NCI-H1694 (cell line): ENCODE data around the gene FIBCD1.

Source experiments
- DNase-seq: peaks from one replicate; lab custom pipeline; 2025; lab: John Stamatoyannopoulos, UW

The FIBCD1 gene, protein sequence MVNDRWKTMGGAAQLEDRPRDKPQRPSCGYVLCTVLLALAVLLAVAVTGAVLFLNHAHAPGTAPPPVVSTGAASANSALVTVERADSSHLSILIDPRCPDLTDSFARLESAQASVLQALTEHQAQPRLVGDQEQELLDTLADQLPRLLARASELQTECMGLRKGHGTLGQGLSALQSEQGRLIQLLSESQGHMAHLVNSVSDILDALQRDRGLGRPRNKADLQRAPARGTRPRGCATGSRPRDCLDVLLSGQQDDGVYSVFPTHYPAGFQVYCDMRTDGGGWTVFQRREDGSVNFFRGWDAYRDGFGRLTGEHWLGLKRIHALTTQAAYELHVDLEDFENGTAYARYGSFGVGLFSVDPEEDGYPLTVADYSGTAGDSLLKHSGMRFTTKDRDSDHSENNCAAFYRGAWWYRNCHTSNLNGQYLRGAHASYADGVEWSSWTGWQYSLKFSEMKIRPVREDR

DNA sequence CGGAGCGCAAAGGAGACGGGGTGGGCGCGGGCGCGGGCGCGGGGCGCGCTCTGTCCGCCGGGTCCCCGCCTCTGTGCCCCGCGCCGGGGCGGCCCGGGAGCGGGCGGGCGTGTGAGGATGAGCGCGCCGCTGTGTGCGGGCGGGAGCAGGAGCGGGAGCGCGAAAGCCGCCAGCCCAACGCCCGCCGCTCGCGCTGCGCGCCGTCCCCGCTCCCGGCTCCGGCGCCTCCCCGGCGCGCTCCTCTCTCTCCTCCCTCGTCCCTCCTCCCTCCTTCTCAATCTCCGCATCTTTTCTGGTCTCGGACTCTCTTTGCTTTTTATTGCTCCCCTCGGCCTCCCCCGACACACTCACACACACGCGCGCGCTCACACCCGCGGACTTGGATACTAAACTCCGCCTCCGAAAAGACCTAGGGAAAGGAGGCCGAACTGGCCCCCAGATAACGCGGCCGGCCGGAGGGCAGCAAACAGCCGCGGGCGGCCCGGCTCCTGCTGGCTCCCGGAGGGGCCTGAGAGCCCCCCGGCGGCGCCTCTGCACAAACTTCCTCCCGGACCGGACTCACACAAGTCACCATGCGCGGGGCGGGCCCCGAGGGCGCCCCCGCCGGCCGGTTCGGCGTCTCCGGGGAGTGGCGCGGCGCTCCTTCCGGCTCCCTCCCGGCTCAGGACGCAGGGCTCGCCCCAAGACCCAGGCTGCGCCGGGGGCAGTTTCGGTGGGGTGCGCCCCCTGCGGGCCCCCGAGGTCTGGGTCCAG, at the start of gene FIBCD1:
Gene FIBCD1, minus strand, starts transcription at position 596 of the 753 bp plus-strand sequence. CDS start 640 bp downstream, outside the sequence.
- DNase-seq = no peak

DNA sequence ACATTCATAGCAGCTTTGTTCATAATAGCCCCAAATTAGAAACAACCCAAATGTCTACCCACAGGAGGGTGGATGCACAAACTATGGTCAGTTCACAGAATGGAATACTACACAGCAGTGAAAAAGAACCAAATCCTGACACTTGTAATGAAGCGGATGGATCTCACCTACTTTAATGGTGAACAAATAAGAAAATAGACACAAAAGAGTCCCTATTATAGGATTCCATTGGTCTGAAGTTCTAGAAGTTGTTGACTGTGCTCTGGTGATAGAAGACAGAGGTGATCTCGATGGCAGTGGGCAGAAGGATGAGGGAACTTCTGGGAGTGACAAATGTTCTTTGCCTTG, 49.3 kb upstream of the FIBCD1 start:
- DNase-seq = no peak

DNA sequence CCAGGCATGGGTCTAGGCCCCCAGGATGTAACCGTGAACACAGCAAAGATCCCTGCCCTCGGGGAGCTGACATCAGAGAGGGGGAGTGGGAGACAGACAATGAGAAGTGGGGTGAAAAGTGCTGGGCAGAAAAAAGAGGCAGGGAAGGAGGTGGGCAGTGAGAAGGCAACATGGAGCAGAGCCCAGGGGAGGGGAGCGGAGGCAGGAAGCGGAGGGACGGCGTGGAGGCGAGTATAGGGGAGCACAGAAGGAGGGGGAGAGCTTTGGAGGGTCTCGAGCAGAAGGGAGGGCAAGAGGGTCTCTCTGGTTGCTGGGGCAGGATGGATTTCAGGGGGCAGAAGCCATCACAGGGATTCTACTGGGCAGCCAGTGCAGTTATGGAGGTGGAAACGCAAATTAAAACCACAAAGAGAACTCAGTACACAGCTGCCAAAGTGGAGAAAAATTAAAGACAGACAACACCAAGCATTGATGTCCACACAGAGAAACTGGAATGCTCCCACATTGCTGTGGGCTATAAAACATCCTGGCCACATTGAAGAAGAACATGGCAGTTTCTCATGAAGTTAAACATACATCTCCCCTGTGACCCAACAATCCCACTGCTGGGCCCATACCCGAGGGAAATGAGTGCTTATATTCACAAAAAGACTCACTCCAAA, 48.8 kb upstream of the FIBCD1 start:
- no peak for DNase-seq

DNA sequence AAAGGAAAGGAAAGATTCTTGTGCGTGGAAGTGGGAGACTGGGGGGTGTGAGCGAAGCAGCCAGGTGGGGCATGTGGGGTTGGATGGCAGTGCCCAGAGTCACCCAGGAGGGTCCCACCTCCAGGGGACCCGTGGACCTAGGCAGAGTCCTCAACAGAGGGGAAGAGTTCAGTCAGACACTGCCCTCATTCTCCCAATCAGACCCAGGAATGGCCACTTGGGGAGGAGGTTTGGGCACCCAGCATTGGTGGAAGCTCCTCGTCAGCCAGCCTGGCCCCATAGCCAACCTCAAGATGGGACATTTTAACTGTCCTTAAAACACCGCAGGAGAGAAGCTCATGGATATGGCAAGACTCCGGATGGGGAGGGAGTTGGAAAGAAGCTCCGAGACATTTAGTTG, 48.0 kb upstream of the FIBCD1 start:
- DNase-seq = no peak

DNA sequence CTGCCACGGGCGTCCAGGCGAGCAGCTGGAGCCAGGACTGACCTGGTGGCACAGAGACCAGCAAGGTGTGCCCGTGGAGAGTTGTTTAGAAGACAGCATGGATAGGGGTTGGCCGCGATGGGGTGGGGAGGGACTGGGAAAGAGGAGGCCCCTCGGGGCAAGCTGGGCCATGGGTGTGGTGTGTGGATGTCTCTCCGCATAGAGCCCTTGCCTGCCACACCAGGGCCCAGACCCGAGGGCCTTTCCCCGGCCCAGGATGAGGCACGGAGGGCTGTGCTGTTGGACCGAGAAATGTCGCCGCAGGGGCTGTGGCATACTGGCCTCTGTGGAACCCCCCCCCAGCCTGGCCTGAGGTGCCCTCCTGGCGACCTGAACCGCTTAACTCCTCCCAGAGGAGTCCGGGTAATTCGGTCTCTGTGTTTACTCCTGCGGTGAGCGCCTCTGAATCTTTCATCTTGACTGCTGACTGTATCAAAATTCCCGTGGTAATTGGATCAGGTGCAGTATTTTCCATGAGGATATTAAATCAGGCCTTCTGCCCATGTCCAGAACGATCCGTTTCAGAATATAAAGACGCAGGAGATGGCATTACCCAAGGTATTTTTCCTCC, 47.4 kb upstream of the FIBCD1 start:
- no peak for DNase-seq

DNA sequence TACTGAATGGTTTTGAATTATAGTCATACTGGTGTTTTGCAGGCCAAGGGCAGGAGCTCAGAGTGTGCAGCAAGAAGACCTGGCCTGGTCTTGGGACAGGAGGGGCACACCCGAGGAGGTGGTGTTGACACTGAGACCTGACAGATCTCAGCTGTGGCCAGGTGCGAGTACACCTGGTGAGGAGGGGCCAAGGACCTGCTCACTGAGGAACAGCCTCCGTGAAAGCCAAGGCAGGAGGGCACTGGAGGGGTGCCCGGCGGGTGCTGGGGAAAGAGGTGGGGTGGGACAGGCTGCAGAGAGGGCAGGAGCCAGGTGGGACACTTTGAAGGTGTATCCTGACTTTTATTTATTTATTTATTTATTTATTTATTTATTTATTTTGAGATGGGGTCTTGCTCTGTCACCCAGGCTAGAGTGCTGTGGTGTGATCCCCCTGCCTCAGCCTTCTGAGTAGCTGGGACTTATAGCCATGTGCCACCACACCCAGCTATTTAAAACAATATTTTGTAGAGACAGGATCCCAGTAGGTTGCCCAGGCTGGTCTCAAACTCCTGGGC, 46.6 kb upstream of the FIBCD1 start:
- no peak for DNase-seq

DNA sequence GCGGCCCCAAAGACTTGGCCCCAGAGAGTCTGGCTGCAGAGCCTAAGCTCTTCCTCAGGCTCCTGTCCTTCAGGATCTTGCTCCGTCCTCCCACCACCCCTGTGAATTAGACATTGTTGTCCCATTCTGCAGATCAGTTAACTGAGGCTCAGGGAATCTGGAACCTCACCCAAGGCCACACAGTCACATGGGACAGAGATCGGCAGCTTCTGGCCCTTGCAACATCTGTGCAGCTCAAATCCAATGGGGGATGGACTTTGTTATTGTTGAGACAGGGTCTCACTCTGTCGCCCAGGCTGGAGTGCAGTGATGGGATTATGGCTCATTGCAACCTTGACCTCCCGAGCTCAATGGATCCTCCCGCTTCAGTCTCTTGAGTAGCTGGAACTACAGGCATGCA, 46.0 kb upstream of the FIBCD1 start:
- DNase-seq = no peak

DNA sequence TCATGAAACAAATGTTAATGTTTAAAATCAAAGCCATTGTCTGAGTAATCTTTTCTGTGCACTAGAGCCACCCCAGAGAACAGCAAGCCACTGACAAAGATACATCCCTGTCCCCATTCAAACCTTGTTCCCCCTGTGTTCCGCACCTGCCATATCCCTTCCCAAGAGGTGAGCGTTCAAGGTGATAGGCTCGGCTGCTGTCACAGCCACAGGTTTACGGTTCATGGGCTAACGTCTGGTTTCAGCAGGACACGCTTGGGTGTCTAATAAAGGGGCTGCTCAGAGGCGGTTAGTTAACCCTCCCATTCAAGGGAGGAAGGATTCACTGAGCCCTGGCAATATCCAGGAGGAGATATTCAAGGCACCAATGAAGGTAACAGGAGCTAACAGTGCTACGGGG, 45.5 kb upstream of the FIBCD1 start:
- no peak for DNase-seq

DNA sequence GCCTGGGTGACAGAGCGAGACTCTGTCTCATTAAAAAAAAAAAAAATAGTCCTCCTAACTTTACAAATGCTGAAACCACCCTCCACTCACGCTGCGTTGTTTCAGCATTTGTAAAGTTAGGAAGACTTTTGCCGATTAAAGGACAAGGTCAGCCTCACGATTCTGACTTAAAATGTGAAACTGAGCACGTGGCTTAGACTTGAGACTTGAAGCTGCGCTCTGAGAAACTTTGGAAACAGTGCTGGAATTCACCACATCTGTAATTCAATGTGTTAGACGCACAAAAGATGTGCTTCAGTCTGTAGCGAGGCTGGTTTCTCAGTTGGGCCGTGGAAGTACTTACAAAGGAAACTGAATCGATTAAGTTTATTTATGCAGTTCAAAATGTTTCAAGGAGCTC, 44.9 kb upstream of the FIBCD1 start:
- DNase-seq = no peak

DNA sequence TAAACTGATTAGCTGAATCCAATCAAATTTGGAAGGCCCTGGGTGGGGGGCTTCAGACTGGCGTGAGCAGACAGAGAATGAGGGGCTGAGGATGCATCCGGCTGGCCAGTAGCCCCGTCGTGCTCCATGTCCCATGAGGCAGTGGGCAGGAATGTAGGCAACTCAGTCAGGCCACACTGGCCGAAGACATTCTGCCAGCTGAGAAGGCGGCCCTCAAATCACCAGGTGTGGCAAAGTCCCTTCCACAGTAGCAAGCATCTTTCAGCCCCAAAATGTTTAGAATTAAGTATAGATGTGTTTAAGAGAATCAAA, 44.3 kb upstream of the FIBCD1 start:
- no peak for DNase-seq

DNA sequence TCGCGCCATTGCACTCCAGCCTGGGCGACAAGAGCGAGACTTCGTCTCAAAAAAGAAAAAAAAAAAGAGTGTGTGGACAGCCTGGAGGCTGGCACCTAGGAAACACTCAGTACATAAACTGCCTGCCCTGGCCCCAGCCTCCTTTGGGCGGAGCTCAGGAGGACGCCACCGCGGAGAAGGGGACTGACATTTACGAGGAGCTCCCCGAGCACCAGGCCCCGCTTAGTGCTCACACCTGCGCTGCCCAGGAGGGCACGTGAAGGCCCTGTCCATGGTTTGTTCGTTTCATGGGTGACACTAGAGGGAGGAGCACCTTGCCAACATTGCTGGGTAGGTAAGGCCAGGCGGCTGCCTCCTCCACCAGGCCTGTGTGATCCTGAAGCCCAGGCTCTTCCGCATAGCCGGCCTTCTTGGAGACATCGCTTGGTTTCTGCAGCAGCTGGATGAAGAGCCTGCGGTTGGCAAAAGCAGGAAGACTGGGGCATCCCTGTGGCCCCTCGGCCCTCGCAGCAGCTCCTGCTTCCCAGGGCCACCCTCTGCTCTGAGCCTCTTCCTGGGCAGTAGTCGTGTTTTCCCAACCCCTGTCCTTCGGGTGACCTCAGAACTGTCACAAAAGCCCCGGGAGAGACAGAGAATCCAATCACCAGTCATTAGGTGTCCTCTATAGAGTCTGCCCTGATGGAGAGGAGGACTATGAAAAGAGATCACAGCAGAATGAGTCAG, 43.8 kb upstream of the FIBCD1 start:
- DNase-seq = no peak

DNA sequence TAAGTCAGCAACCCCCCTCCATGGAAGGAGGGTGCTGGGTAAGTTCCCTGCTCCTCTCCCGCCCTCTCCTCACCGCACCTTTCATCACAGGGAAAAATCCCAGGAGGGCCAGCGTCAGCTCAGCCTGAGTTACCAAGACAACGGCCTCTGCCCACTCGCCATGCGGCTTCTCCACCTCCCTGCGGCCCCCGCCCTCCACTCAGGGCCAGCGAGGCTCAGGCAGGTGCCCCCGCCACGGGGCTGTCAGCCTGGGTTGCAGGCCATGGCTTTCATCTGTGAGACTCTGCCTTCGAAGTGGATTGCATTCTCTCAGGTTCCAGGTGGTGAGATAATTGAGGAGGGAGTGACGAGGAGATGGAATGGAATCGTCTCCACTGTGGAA, 42.7 kb upstream of the FIBCD1 start:
- no peak for DNase-seq

DNA sequence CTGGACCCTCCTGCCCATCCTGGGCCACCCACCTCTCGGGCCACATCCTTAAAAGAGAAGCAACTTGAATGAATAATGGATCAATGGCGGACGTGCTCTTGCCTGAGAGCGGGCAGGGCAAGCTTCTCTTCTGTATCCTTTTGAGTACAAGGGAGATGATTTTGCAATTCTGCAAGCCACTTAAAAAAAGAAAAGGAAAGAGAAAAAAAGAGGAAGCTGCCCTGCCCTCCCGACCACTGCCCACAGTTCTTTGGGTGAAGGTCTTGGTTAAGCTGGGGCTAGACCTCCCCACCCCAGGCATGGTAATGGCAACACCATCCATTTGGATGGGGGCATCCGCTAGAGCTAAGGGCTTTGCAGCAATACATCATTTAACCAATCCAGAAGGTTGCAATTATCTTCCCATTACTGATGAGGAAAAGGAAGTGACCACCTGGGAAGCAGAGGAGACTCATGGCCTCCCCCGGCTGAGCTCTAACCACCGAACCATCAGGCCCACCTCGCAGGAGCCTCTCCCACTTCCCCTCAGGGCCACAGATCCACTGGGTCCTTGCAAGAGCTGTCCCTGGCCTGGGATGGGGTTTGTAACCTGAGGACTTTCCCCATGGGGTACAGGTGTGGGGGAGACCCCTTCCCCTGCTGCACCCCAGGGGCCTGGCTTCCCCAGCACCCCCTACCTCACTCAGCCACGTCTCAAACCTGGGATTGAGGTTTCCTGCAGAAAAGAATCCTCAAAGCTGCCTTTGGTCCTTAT, 42.1 kb upstream of the FIBCD1 start:
- no peak for DNase-seq

DNA sequence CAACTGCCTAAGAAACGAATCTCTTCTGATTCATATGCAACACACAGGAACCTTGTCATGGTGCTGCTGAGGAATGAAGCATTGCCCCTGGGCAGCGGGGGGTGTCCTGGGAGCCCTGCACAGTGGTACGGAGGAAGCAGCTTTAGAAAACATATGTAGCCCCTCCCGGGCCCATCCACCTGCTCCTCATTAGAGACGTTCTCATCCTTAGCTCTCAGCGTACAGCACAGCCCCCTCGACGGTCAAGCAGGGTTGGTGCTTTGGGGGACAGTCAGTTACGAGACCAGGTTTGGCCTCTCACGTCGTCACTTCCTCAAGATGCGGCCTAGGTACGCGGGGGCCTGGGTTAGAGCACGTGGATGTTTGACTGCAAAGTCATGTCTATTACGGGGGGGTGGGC, 41.5 kb upstream of the FIBCD1 start:
- no peak for DNase-seq

DNA sequence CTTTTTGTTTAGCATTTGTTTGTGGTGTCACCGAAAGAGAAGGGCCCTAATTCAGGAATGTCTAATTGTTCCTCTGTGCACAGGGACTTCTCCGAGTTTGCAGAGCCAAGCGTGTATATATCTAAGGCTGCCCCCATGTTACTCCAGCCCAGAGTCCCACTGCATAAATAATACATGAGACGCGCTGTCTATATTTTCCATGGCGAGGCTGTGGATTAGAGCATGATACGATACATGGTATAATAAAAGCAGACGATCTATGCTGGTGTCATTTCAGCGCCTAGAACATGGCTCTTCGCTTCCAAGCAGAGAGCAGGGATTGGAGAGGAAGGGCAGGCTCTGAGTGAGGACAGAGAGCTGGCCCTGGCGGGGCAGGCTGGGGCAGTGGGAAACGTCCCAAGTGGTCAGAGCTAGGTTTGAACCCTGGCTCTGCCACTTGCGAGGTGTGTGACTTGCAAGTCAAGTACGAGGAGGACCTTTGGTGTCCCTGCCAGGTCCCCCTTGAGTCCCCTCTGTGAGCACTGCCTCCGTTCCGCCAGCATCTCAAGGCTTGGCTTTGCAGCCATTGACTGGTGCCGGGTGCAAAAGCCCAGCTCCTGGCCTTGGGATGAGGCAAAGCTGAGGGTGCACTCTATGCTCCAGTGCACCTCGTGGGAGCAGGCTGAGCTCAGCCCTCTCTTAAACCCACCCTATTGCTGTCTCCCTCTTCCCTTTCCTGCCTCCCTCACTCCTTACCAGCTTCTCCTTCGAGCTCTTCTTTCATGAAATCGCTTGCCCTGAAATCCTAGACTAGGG, 40.7 kb upstream of the FIBCD1 start:
- no peak for DNase-seq

DNA sequence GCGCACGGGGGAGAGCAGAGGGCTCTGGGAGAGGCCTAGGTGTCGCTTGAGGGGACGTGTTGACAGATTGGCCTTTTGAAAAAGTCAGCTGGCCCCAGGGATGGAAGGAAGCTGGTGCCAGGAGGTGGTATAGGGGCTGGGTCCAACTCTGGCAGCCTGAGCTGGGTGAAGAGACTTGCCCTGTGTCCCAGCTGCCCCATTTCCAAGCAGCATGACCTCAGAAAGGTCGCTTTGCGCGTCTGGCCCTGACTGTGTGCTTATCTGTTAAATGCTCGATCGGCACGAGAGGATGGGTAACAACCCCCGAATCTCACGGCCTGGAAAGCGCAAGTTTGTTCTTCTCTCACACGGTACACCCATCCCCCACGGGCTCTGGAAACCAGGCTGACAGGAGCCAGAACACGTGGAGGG, 38.8 kb upstream of the FIBCD1 start:
- DNase-seq = no peak

DNA sequence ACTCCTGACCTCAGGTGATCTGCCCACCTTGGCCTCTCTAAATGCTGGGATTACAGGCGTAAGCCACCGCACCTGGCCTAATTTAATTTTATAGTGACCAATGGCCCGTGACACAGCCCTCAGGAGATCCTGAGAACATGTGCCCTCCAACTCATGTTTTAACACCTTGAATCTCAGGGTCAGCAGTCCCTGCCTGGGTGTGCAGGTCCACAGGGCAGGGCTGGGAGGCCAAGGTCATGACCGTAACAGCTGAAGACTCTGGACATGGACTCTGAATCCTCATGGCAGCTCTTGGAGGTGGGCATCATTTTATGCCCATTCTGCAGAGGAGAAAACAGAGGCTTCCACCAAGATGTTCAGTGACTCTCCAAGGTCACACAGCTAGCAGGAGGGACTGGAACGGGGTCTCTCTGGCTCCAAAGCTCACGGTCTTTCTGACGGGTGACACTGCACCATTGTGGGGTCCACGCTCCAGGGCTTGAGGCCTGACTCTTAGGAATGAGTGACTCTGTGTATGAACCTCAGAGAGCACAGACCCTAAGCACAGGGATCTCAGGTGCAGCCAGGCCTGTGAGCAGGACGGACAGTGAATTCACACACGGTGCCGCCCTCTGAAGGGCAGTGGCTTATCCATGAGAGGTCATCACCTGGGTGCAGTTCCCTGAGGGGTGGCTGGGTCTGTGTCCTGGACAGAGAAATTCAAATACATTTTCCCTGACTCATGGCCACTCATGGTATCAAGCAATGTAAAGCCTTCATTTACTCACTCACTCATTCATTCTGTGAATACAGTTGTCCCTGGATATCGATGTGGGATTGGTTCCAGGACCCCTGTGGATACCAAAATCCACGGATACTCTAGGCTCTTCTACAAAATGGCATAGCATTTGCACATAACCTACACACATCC, 37.1 kb upstream of the FIBCD1 start:
- DNase-seq = no peak

DNA sequence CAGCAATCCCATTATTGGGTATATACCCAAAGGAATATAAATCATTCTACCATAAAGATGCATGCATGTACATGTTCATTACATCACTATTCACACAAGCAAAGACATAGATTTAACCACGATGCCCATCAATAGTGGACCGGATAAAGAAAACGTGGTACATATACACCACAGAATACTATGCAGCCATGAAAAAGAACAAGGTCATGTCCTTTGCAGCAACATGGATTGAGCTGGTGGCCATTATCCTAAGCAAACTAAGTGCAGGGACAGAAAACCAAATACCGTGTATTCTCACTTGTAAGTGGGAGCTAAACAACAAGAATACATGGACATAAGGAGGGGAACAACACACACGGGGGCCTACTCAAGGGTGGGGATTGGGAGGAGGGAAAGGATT, 36.1 kb upstream of the FIBCD1 start:
- DNase-seq = no peak

DNA sequence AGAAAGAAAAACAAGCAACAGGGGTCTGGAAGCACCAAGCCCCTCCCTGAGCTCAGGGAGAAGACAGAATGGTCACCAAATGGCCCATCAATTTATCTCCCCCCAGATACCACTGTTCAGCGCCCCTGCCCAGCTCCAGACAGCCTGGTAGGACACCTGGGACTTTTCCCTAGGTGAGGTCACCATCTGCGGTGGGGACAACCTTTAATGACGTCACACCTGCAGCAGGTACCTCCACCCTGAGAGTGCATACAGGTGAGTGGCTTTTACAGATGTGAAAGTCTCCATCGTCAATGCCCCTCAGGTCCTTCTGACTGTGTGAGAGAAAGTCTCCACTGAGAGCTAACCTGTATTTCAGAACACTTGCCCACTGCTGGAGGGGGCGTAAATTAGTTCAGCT, 35.6 kb upstream of the FIBCD1 start:
- DNase-seq = no peak
